CD4-positive, alpha-beta T cell treated with Interleukin-6 for 4 hours (primary cell): Measurements from ENCODE around the gene NIPA2.

Source experiments
- DNase-seq: peaks from one replicate; pipeline ENCODE4 v3.0.0-alpha.2; 2020; ENCODE audit warnings: mixed read lengths

Gene NIPA2

DNA sequence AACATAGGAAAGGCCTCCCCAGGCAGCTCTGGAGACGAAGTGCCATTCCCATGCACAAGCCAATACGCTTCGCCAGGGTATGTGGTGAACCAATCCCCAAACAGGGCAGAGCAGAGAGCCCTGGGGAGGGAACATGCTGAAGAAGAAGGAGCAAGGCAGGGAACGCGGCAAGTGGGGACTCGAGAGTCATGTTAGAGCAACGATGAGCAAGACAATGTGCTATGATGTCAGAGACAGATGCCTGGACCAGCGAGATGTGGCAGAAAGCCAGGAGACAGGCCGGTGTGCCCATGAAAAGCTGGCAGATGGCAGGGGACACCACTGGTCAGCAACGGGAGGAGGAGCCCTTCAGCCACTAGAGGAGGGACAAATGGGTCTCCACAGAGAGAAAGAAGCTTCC, 39.6 kb downstream of the NIPA2 start:
- DNase-seq = no peak

DNA sequence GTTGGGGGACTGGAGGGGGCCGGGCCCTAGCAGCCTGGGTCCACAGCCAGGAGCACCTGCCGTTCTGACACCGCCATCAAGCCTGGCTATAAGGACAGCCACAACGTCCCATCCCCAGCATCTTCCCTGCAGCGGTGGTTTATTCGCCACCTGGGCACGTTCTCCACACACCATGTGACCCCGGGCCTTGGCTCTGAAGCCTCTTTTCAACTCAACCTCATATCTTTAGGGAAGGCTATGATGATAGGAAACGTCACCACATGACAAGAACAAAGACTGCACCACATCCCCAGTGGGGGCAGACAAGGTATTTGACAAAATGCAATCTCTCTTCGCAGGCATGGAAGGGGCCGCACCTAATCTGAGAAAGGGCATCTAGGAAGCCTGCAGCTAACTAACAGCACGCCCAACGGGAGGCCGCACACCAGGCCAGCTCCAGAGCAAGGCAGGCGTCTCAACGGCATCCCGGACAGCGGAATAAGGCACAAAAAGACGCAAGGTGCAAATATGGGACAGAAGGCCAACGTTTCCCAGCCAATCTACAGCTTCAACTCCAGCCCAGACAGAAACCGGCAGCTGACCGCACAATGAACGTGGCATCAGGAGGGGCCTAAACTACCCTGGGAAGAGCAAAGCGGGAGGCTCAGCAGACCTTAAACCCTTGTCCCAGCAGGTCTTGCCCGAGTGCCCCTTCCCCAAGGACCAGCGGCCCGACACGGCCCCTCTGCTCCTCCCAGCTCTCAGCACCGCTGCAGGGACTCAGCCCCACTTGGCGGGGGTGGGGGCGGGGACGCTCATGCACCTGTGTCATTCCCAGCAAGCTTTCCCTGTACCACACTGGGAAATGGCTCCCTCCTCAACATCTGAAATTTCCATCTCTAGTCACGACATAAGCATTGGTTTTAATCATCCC, 41.9 kb downstream of the NIPA2 start:
- DNase-seq = no peak

DNA sequence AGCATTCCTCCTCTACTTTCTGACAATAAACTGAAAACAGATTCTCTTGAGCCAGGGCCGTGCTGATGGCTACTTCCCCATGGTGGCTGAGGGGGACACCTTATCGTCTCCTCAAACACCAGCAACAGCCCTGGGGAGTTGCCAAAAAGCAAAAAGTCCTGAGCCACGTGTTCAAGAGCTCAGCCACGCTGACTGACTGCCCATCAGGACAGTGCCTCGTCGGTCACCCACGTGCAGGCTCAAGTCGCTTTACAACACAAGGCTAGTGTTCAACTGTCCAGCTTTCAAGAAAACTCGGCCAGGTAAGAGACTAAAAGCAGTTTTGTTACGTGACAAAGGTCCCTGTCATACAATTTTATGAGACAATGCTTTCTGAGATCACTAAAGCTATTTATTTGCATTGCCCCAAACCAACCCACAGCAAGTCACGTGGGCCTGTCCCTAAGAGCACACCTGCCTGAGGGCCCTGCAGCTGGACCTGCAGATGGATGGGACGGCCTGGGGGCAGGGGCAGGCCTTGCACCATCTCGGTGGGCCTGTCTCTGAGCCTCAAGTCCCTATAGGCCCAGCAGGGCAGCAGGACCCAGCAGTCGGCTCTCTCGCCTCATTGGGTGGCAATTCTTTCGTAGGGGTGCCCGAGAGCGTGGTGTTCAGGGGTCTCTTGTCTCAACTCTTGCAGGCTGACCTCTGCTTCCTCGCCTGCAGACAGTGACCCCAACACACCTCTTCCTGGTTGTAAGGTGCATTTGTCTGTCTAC, 42.7 kb downstream of the NIPA2 start:
- no peak for DNase-seq

DNA sequence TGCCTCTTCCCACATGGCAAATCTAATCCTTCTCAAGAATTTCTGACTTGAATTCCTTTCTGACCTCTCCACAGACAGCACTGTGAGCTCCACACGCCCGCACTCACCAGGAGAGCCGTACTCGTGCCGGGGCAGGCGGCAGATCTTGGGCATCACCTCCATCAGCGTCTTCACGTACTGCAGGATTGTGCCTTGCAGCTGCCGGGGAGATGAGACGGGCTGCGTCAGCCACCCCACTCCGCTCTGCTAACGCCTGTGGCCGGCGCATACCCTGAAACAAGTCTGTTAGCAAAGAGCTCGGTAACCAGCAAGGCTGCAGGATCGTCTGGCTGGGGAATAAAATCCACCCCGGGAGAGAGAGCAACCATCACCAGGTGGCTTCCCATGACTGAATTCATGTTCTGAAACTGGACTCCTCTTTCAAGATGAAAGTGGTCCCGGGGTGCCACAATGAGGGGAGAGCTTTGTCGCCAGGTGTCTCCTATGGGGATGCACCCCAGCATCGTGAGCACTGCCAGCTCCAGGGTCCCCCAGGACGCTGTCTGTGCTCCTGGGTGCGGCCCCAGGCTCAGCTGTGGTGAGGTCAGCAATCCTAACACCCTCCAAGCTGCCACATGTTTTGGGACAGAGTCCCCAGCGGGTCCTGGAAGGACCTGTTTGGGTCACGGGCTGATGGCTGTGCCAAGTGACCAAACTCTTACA, 43.4 kb downstream of the NIPA2 start:
- DNase-seq = no peak

DNA sequence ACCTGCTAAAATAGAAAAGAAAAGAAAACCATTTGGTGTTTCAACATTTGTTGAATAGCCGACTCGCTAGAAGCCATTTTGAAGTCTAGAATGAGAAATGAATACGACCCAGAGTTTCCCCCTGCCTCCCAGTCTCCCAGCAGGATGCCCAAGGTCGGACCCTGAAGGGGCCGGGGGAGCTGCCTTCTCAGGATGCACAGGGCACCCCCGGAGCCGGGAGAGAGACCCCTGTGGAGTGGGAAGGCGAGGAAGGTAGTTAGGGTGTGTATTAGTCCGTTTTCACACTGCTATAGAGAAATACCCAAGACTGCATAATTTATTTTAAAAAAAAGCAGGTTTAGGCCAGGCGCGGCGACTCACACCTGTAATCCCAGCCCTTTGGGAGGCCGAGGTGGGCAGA, 44.7 kb downstream of the NIPA2 start:
- DNase-seq = no peak

DNA sequence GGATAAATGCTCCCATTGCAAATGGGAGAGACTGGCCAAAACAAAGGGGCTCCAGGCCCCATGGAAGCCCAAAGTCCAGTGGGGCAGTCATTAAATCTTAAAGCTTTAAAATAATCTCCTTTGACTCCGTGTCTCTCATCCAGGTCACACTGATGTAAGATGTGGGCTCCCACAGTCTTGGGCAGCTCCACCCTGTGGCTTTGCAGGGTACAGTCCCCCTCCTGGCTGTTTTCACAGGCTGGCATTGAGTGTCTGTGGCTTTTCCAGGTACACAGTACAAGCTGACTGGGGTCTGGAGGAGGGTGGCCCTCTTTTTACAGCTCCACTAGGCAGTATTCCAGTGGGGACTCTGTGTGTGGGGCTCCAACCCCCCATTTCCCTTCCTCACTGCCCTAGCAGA, 45.9 kb downstream of the NIPA2 start:
- DNase-seq = no peak

DNA sequence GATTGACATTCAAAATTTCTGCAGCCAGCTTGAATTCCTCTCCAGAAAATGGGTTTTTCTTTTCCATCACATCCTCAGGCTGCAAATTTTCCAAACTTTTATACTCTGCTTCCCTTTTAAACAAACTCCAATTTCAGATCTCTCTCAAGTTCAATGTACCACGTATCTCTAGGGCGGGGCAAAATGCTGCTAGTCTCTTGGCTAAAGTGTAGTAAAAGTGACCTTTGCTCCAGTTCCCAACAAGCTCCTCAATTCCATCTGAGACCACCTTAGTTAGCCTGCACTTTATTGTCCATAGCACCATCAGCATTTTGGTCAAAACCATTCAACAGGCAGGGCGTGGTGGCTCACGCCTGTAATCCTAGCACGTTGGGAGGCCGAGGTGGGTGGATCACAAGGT, 46.7 kb downstream of the NIPA2 start:
- DNase-seq = no peak

DNA sequence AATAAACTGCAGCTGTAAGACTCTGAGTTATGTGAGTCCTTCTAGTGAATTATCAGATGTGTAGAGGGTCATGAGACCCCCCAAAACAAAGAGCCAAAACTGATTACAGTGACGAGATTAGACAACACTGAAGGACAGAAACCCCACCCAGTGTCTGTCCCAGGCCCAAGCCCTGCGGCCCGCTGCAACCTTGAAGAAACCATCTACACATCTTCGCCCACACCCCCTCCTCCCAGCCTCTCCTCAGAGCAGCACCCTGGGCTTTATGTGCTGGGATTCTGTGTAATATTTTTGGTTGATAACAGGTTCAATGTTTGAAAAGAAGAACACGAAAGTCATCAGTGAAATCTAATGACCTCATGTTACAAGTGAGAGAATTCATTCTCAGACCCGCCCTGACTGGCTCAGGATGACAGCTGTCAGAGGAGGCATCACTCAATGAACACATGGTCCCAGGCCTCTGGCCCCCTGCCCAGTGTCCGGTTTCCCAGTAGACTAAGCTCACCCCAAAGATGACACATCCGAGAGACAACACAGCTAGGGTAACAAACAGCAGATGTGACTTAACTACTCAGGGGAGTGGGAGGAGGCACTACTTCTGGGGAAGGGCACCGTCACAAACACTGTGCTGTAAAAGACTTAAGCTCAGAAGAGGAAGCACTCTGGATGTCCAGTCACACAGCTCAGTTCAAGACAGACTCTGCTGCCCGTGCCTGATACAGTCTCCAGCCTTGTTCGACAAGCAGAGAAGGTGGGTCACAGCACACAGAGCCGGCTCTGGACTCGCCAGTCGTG, 48.9 kb downstream of the NIPA2 start:
- no peak for DNase-seq

DNA sequence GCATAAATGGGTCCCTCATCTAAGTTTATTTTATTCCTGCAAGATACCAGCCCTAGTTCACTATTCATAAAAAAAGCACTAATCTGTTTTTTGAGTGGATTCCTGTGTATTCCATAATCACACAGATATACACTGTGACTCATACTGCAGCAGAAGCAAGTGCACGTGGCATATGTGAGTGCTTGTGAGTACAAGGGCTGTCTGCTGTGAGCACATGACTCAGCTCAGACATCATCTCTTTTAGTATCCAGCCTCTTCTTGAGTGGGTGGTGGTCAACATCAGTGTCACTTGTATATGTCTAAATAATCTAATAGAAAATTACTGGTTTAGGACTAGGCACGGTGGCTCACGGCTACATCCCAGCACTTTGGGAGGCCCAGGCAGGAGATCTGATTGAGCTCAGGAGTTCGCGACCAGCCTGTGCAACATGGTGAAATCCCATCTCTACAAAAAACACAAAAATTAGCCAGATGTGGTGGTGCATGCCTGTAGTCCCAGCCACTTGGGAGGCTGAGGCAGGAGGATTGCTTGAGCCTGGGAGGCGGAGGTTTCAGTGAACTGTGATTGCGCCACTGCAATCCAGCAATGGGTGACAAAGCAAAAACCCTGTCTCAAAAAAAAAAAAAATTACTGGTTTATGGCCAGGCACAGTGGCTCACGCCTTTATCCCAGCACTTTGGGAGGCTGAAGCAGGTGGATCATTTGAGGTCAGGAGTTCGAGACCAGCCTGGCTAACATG, 49.8 kb downstream of the NIPA2 start:
- no peak for DNase-seq

DNA sequence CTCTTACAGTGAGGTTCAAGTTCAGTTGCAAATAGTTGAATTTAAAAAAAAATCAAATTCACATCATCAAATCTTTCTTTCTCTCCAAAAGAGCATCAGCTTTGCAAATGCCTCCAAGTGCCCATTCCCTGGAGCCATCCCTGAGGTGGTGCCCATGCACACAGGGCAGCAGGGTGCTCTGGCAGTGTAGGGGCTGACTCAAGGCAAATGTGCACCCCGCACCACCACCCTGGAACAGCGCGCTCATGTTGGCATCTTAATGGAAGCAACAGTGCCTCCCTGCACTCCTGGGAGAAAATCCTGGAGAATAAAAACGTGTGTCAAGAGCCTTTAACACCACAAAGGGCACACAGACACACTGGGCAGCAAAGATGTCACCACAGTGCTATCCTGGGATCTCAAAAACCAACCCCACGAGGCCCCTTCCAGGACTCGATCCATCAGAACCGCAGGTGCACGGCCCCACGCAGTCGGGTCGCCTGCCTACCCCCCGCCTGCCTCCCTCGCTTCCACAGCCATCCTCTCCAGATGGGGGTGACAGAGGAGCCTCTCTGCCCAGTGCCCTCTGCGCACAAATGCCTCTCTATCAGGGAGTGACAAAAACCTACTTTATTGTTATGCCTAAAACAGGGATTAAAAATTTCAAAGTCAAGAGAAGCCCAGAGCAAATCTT, 50.8 kb downstream of the NIPA2 start:
- no peak for DNase-seq

DNA sequence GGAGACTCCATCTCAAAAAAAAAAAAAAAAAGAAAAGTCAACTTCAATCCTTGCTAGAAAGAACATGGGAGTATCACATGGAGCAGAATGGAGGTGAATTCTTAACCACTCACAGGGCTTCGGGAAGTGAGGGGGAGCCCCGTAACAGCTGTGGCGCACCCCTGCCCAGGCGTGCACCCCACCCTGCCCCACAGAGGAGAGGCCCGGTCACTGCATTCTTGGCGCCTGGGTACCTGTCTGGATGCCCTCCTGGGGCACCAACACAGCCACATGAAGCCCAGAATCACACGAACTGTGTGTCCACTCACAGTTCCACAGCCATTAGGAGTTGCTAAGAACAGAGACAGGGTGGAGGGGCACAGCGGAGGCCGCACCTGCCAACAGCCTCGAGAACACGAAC, 51.8 kb downstream of the NIPA2 start:
- no peak for DNase-seq

DNA sequence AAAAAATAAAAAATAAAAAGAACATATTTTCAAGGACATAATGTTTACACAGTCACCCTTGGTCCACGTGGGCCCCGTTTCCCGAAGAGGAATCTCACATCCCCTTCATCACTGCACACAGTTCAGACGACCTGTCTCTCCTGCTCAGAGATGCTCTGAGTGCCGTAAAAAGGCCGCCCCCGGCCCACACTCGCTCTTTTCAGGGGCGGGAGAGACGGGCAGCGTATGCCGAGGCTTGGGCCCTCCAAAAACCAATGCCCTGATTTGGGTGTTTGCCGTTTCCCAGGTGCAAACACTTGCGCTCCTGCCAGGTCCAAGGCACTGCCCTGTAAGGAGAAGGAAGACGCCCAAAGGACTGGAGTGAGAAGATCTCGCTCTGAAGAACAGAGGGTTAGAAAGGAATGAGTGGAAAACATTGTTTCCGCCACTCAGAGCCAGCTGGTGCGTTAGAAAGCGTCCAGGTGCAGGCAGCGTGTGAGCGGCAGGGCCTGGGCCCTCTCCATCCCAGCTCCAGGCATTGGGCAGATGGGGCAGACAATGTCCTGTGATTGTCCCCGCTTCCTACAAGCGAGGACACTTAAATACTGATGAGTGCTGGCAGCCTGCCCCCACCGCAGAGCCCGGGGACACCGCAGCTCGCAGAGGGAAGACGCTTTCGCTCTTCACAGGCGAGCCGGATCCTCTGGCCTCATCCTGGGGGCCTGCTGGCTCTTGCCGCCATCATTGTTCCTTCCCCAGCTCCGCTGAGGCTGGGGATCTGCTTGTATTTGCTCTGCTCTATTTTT, 53.2 kb downstream of the NIPA2 start:
- no peak for DNase-seq

DNA sequence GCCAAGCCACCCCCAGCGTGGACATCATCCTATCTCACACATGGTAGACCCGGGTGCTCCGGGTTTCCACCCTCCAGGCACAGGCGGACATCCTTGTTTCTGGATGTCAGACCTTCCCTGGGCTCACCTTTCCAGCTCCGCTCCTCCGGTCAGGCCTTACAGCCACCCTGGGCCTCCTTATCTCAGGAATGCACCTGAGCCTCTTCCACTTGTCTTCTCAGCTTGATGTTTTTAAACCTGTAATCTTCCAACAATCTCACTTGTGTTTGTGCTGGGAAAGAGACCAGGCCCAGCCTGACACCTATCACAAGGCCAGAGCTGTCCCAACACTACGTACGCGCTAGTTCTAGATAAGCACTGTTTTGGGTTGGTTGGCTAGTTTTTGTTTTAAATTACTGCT, 53.9 kb downstream of the NIPA2 start:
- DNase-seq = no peak

DNA sequence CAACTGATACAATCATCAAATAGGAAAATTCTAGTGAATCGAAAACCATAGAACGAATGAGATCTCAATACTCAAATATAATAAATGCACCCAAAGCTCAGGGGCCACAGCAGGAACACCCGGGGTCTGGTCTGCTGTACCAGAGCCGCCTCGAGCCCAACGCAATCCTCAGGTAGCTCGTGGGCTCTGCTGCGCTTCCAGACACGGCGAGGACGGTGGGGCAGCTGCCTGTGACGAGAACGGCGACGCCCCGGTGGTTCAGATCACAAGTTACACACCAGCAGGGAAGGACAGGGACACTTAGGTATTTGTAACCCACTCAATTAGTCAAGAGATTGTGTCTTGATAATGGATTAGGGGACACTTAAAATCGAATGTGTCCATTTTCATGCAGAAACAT, 54.6 kb downstream of the NIPA2 start:
- no peak for DNase-seq

DNA sequence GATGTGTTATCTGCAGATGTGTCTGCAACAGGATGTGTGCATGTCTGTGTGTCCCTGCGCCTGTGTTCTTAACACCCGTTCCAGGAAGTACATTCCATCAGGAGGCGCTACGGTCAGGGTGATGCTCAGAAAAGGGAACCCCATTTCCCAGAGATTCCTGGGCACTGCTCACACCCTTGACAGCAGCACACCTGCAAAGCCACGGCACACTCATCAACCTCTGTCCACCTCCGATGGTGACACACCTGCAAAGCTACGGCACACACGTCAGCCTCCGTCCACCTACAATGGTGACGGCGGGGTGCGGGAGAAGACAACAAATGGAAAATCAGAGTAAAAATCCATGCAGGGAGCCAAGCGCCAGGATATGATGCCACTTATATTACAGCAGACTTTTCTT, 55.4 kb downstream of the NIPA2 start:
- no peak for DNase-seq

DNA sequence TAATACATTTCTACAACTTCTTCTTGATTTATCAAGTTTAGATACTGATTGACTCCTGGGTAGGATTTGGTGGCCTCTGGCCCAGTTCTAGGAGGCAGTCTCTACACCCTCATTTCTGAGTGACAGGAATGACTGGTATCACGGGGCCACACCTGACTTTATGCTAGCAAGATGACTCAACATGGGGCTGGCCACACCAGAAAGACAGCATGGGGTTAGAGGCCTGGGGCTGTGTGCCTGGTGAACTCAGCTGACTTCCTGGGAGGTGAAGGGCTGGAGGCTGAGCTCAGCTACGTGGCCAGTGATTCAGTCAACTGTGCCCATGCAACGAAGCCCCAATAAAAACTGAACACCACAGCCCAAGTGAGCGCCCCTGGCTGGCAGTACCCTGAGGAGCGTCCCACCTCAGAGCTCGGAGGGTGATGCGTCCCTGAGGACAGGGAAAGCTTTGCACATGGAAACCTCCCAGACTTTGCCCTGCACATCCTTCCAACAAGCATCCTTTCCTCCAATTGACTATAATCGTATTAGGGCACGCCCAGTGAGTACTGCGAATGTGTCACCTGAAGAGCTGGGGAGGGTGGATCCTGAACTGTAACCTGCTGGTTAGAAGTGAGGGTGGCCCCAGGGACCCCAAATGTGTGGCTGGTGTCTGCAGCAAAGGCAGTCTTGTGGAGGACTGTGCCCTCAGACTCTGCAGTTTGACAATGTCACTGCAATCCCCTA, 57.2 kb downstream of the NIPA2 start:
- no peak for DNase-seq

DNA sequence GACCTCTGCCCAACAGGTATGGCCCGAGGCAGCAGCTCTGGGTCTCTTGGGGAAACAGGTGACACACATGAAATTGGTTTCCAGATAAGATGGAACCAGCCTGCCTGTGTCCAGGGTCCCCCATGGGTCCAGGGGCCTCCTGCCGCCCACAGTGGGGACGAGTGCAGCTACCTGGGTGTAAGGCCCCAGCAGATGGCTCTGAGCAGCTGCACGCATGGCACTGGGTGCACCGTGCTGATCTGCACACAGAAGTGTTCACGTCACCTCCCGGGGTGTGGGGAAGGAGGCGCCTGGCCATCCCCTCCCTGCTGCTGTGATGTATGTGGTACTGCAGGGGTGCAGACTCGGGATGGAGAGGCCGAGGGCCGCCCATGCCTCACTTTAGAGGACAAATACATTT, 63.6 kb downstream of the NIPA2 start:
- DNase-seq = no peak

DNA sequence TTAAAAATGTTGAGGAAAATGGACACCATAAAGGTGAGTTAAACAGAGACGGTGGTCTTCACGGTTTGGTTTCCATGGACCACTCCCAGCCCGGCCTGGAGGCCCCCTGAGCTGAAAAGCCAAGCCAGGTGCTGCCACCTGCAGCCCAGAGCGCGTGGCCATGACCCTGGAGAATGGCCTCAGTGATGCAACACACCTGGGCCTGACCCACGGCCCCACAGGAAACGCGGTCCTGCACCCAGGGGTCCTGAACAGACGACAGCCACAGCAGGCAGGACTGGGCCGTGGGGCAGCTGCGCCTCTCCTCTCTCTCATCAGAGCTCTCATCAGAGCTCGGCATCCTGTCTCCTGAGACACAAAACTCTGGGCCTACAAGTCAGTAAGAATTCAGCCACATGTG, 64.1 kb downstream of the NIPA2 start:
- no peak for DNase-seq

DNA sequence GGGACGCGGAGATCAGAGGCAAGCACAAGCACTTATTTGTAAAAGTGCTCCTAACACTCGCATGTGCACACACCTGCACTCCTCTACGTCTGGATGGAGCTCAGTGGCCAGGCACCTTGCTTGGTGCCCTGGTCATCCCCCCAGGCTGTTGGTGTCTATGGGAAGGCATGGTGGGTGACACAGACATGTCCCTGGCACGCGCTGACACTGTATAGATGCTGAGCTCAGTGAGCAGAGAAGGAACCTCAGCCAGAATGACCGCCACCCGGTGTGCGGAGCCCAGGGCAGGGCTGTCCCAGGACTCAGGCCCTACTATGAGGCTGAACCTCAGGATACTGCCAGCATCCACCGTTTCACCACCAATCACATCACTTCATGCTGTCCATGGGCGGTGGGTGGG, 64.5 kb downstream of the NIPA2 start:
- DNase-seq = no peak

DNA sequence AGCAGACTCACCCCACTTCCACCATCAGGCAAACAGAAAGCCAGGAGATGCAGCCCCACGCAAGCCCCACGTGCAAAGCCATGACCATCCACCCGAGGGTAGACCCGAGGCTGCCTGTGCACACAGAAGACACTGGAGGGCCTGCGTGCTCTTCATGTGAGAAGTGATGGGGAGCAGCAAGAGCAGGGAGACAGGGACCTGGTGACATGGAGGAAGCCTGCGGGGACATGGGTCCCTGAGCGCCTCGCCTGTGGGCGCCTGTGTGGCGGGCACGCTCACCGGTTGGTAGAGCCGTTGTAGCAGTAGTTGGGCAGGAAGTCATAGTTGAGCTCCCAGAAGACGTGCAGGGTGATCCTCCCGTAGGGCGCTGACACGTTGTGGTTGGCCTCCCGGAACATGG, 65.0 kb downstream of the NIPA2 start:
- no peak for DNase-seq
